Retina (tissue), 1 donor: ENCODE data around the gene FOS.
"Not testable (repeated sequence)": the region's sequence is repeated elsewhere in the genome, so short reads cannot be mapped to it uniquely, and the experiment has no call there.

Source experiments
- DNase-seq: peaks from one replicate; pipeline ENCODE4 v3.0.0-alpha.2; 2016

The FOS gene

GRCh38 chr14:75277815-75278421 lies 710 bp upstream of the FOS start:
- peak; percentile 77 for DNase-seq

DNA sequence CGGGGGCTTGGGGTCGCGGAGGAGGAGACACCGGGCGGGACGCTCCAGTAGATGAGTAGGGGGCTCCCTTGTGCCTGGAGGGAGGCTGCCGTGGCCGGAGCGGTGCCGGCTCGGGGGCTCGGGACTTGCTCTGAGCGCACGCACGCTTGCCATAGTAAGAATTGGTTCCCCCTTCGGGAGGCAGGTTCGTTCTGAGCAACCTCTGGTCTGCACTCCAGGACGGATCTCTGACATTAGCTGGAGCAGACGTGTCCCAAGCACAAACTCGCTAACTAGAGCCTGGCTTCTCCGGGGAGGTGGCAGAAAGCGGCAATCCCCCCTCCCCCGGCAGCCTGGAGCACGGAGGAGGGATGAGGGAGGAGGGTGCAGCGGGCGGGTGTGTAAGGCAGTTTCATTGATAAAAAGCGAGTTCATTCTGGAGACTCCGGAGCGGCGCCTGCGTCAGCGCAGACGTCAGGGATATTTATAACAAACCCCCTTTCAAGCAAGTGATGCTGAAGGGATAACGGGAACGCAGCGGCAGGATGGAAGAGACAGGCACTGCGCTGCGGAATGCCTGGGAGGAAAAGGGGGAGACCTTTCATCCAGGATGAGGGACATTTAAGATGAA lies 630 bp downstream of the FOS start:
- peak; percentile 87 for DNase-seq

- DNase-seq: no peak
These were observed 1.2 kb downstream of the FOS start for GRCh38 chr14:75279763-75280290.

DNA sequence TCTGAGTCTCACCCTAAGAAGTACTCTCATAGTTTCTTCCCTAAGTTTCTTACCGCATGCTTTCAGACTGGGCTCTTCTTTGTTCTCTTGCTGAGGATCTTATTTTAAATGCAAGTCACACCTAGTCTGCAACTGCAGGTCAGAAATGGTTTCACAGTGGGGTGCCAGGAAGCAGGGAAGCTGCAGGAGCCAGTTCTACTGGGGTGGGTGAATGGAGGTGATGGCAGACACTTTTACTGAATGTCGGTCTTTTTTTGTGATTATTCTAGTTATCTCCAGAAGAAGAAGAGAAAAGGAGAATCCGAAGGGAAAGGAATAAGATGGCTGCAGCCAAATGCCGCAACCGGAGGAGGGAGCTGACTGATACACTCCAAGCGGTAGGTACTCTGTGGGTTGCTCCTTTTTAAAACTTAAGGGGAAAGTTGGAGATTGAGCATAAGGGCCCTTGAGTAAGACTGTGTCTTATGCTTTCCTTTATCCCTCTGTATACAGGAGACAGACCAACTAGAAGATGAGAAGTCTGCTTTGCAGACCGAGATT lies 1.7 kb downstream of the FOS start:
- DNase-seq: no peak

DNA sequence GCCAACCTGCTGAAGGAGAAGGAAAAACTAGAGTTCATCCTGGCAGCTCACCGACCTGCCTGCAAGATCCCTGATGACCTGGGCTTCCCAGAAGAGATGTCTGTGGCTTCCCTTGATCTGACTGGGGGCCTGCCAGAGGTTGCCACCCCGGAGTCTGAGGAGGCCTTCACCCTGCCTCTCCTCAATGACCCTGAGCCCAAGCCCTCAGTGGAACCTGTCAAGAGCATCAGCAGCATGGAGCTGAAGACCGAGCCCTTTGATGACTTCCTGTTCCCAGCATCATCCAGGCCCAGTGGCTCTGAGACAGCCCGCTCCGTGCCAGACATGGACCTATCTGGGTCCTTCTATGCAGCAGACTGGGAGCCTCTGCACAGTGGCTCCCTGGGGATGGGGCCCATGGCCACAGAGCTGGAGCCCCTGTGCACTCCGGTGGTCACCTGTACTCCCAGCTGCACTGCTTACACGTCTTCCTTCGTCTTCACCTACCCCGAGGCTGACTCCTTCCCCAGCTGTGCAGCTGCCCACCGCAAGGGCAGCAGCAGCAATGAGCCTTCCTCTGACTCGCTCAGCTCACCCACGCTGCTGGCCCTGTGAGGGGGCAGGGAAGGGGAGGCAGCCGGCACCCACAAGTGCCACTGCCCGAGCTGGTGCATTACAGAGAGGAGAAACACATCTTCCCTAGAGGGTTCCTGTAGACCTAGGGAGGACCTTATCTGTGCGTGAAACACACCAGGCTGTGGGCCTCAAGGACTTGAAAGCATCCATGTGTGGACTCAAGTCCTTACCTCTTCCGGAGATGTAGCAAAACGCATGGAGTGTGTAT lies 2.4 kb downstream of the FOS start:
- no peak for DNase-seq

- DNase-seq: no peak
These were observed 3.0 kb downstream of the FOS start for GRCh38 chr14:75281654-75282019.

- DNase-seq: no peak
These were observed 3.5 kb downstream of the FOS start for GRCh38 chr14:75282170-75282554.

DNA sequence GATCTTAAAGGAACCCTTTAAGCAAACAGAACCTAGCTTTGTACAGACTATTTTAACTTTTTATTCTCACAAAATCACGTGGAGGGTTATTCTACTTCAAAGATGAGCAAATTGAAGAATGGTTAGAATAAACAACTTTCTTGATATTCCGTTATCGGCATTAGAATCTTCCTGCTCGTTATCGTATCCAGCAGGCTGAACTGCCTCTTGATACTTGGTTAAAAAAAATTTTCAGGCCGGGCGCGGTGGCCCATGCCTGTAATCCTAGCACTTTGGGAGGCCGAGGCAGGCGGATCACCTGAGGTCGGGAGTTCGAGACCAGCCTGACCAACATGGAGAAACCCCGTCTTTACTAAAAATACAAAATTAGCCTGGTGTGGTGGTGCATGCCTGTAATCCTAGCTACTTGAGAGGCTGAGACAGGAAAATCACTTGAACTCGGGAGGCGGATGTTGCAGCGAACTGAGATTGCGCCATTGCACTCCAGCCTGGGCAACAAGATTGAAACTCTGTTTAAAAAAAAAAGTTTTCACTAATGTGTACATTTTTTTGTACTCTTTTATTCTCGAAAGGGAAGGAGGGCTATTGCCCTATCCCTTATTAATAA lies 4.0 kb downstream of the FOS start:
- not testable (repeated sequence) for DNase-seq

GRCh38 chr14:75283162-75283832 lies 4.7 kb downstream of the FOS start:
- no peak for DNase-seq

DNA sequence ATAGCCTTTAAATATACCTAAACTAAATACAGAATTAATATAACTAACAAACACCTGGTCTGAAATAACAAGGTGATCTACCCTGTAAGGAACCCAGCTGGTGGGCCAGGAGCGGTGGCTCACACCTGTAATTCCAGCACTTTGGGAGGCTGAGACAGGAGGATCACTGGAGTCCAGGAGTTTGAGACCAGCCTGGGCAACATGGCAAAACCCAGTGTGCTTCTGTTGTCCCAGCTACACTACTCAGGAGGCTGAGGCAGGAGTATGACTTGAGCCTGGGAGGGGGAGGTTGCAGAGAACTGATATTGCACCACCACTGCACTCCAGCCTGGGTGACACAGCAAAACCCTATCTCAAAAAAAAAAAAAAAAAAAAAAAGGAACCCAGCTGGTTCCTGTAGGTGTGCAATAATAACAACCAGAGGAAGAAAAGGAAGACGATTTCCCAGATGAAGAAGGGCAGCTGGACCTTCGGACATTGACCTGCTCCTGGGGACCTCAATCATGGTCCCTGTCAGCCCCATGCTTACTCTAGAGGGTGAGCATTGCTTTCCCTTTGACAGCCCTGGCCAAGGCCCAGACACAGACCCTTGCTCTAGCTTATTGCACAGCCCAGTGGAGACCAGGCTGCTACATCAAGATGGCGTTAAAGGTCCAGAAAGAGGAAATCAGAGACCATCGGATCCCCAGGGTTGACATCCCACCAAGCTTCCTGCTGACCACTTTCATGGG lies 5.4 kb downstream of the FOS start:
- no peak for DNase-seq

GRCh38 chr14:75285331-75285730 lies 6.7 kb downstream of the FOS start:
- no peak for DNase-seq

- no peak for DNase-seq
These were observed 7.7 kb downstream of the FOS start for GRCh38 chr14:75286313-75286712.

DNA sequence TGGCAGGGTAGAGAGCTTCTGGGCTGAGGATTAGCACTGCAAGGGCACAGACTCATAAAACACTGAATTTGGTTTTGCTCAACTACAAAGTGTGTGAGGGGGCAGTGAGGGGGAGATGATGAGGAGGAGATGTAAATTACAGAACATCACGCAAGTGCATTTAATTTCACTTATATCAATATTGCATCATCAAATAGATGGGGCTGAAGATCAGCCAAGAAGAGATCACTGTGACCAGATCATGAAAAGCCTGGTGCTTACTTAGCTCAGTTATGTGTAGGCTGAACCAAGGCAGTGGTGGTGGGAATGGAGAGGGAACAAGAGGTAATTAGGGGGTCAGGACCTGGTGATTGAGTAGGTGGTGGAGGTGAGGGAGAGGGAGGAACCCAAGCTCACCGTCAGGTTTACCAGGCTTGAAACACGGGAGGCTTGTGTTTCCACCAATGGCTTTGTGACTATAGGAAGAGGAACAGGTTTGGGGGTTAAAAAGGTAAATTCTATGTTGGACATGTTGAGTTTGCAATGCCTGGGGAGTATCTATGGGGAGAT lies 11.3 kb downstream of the FOS start:
- DNase-seq: no peak

- no peak for DNase-seq
These were observed 12.2 kb downstream of the FOS start for GRCh38 chr14:75290851-75291250.

GRCh38 chr14:75291331-75291730 lies 12.7 kb downstream of the FOS start:
- no peak for DNase-seq

- DNase-seq: no peak
These were observed 13.5 kb downstream of the FOS start for GRCh38 chr14:75292101-75292563.

GRCh38 chr14:75292886-75293285 lies 14.3 kb downstream of the FOS start:
- no peak for DNase-seq

- peak; percentile 97 for DNase-seq
These were observed 15.5 kb downstream of the FOS start for GRCh38 chr14:75293920-75294648.

GRCh38 chr14:75294649-75295033 lies 16.0 kb downstream of the FOS start:
- no peak for DNase-seq

DNA sequence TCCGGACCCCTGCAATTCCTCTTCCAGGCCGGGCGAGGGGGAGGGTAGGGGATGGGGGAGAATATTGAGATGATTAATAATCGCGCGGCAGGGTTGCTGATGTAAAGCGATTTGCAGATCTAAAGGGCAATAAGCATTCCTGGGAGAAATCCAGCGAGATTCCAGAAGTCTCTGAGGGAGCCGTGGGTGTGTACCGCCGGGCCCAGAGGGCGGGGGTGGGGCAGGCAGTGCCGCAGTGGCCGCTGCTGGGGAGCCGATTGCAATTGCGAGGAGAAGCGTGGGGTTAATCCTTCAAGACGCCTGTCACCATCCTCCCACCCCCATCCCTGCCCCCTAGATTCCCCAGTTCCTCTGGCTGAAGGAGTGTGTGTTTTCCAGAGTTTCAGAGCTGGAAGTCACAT lies 16.4 kb downstream of the FOS start:
- no peak for DNase-seq
